Osteoblast (primary cell): ENCODE data around the gene AKAP6. TPM values are rescaled to one million over a fixed set of nuclear protein-coding genes. Genes with fewer than 3 reads are reported as not detected.
A peak's percentile ranks its signal among the peaks of the same experiment; 100 is the strongest.
"Not testable (repeated sequence)": the region's sequence is repeated elsewhere in the genome, so short reads cannot be mapped to it uniquely, and the experiment has no call there.

Source experiments
- DNase-seq: peaks from one replicate; pipeline ENCODE4 v3.0.0; 2011; ENCODE audit warnings: low spot score, mixed read lengths; ENCODE audit not compliant: insufficient read length; ENCODE audit errors: missing footprints
- H2AFZ ChIP-seq: 2 replicates; pipeline ENCODE4 v1.6.0; 2011; ENCODE audit warnings: mild to moderate bottlenecking, low read length
- H3K27ac ChIP-seq: 2 replicates; pipeline ENCODE4 v1.5.1; 2011; ENCODE audit warnings: mild to moderate bottlenecking, low read depth, low read length, moderate library complexity
- H3K27me3 ChIP-seq: 2 replicates; pipeline ENCODE4 v1.6.0; 2012; ENCODE audit warnings: mild to moderate bottlenecking, control low read depth, inconsistent platforms, low read length, moderate library complexity; ENCODE audit not compliant: insufficient read depth
- H3K36me3 ChIP-seq: 2 replicates; pipeline ENCODE4 v1.5.1; 2011; ENCODE audit warnings: mild to moderate bottlenecking, low read length, control low read depth, moderate library complexity; ENCODE audit not compliant: insufficient read depth
- H3K4me1 ChIP-seq: 2 replicates; pipeline ENCODE4 v1.5.1; 2011; ENCODE audit warnings: mild to moderate bottlenecking, low read length, control low read depth, moderate library complexity; ENCODE audit not compliant: insufficient read depth
- H3K4me2 ChIP-seq: 2 replicates; pipeline ENCODE4 v1.6.0; 2011; ENCODE audit warnings: mild to moderate bottlenecking, low read length; ENCODE audit not compliant: insufficient read depth
- H3K4me3 ChIP-seq: fragments of 200-600 bp; sonication (generic); 3 replicates; pipeline ENCODE4 v1.5.1; 2012; ENCODE audit warnings: mild to moderate bottlenecking, low read length, inconsistent platforms; ENCODE audit not compliant: insufficient read depth
- H3K79me2 ChIP-seq: 2 replicates; pipeline ENCODE4 v1.6.0; 2012; ENCODE audit warnings: mild to moderate bottlenecking, low read length, control low read depth, inconsistent platforms; ENCODE audit not compliant: insufficient read depth
- H3K9me3 ChIP-seq: 2 replicates; pipeline ENCODE4 v1.5.1; 2011; ENCODE audit warnings: low read depth, low read length, control low read depth
- H4K20me1 ChIP-seq: 2 replicates; pipeline ENCODE4 v1.6.0; 2012; ENCODE audit warnings: mild to moderate bottlenecking, low read length, control low read depth; ENCODE audit not compliant: insufficient read depth
- CTCF ChIP-seq: IDR thresholded peaks from 2 replicates; pipeline ENCODE4 v1.5.1; 2011; ENCODE audit warnings: mild to moderate bottlenecking, low read depth, low read length, moderate library complexity; ENCODE audit errors: extremely low read depth
- total RNA-seq: library from RNA; depleted of rRNA; stranded (reverse); fragments of >200 nt; gene quantifications from 2 replicates; pipeline ENCODE4 v1.2.3, GENCODE V29; 2012

The AKAP6 gene
- total RNA-seq, 1 donor: 2.2 TPM

GRCh38 chr14:32578181-32578580, 249.1 kb downstream of the AKAP6 start:
- TF ChIP-seq CTCF: no peak
- no peak overlapping the region for H3K4me3 ChIP-seq

GRCh38 chr14:32583427-32583826, 254.3 kb downstream of the AKAP6 start:
- H3K4me1 ChIP-seq: not testable (repeated sequence)

More at GRCh38 chr14:32578181-32578580, 249.1 kb downstream of the AKAP6 start:
- Histone ChIP-seq H3K9me3 (no peaks in the 10 kb centered on the region), H4K20me1 (no peaks in the 10 kb centered on the region), H3K36me3 (no peaks in the 10 kb centered on the region), H2AFZ (no peak overlapping the region), H3K27ac (no peak overlapping the region), H3K4me2 (no peak overlapping the region), H3K79me2 (no peaks in the 10 kb centered on the region), H3K4me1 (no peaks in the 10 kb centered on the region), H3K27me3 (peaks cover 22% of the 10 kb centered on the region)
- no peak for DNase-seq

GRCh38 chr14:32584079-32584478, 255.0 kb downstream of the AKAP6 start:
- TF ChIP-seq CTCF: no peak
- H3K27me3 ChIP-seq: no peaks in the 10 kb centered on the region
- no peaks in the 10 kb centered on the region for H3K9me3 ChIP-seq
- no peak overlapping the region for H2AFZ ChIP-seq
- H3K4me1 ChIP-seq: no peaks in the 10 kb centered on the region
- H3K4me2 ChIP-seq: no peak overlapping the region
- no peaks in the 10 kb centered on the region for H3K79me2 ChIP-seq
- no peaks in the 10 kb centered on the region for H3K36me3 ChIP-seq
- H4K20me1 ChIP-seq: no peaks in the 10 kb centered on the region
- no peak overlapping the region for H3K27ac ChIP-seq
- DNase-seq: peak; percentile 6
- no peak overlapping the region for H3K4me3 ChIP-seq

More at GRCh38 chr14:32583427-32583826, 254.3 kb downstream of the AKAP6 start:
- not testable (repeated sequence) for H3K27me3 ChIP-seq, H3K27ac ChIP-seq, H3K4me3 ChIP-seq, H3K9me3 ChIP-seq, H2AFZ ChIP-seq, H3K36me3 ChIP-seq, H4K20me1 ChIP-seq, H3K79me2 ChIP-seq, H3K4me2 ChIP-seq, DNase-seq

- Histone ChIP-seq H3K4me3 (no peak overlapping the region), H3K27ac (no peak overlapping the region), H3K79me2 (no peaks in the 10 kb centered on the region), H2AFZ (no peak overlapping the region), H3K4me2 (no peak overlapping the region), H3K36me3 (no peaks in the 10 kb centered on the region), H3K4me1 (no peaks in the 10 kb centered on the region), H3K9me3 (no peaks in the 10 kb centered on the region), H3K27me3 (no peaks in the 10 kb centered on the region), H4K20me1 (no peaks in the 10 kb centered on the region)
- no peak for TF ChIP-seq CTCF
- peak; percentile 4 for DNase-seq
Observed at GRCh38 chr14:32587461-32587860, 258.4 kb downstream of the AKAP6 start.
